HEK293T (cell line): ENCODE data around the gene ADH7.
A peak's percentile ranks its signal among the peaks of the same experiment; 100 is the strongest.

Experiments
- CTCF ChIA-PET: fragments of 350-600 bp; formaldehyde crosslinking; extraction: SDS; loops from one replicate; lab custom pipeline; 2021; ENCODE audit warnings: antibody characterized with exemption, inconsistent platforms; lab: Yijun Ruan, JAX
- POLR2A ChIA-PET: fragments of 350-600 bp; formaldehyde crosslinking; extraction: SDS; loops from one replicate; lab custom pipeline; 2020; ENCODE audit warnings: antibody characterized with exemption, inconsistent platforms; lab: Yijun Ruan, JAX
- DNase-seq: peaks from one replicate; pipeline ENCODE4 v3.0.0; 2012; ENCODE audit warnings: mixed read lengths; ENCODE audit errors: extremely low spot score
- ARNT ChIP-seq: fragments of 450-650 bp; IDR thresholded peaks from 2 replicates; pipeline ENCODE4 v1.6.1; 2017; ENCODE audit warnings: mild to moderate bottlenecking
- BHLHE40 ChIP-seq: fragments of 450-650 bp; IDR thresholded peaks from 2 replicates; pipeline ENCODE4 v1.6.1; 2016; ENCODE audit warnings: mild to moderate bottlenecking, moderate library complexity, borderline replicate concordance
- CTBP1 ChIP-seq: fragments of 450-650 bp; IDR thresholded peaks from 2 replicates; pipeline ENCODE4 v1.6.1; 2016; ENCODE audit warnings: borderline replicate concordance
- ELF4 ChIP-seq: fragments of 450-650 bp; IDR thresholded peaks from 2 replicates; pipeline ENCODE4 v1.6.1; 2017; ENCODE audit warnings: antibody characterized with exemption
- FOXA1 ChIP-seq: fragments of 450-650 bp; IDR thresholded peaks from 2 replicates; pipeline ENCODE4 v1.6.1; 2016; ENCODE audit warnings: mild to moderate bottlenecking
- FOXK2 ChIP-seq: fragments of 450-650 bp; IDR thresholded peaks from 2 replicates; pipeline ENCODE4 v1.6.1; 2016; ENCODE audit warnings: mild to moderate bottlenecking
- FOXM1 ChIP-seq: fragments of 450-650 bp; IDR thresholded peaks from 2 replicates; pipeline ENCODE4 v1.6.1; 2017; ENCODE audit warnings: mild to moderate bottlenecking, borderline replicate concordance
- HDGF ChIP-seq: fragments of 450-650 bp; IDR thresholded peaks from 2 replicates; pipeline ENCODE4 v1.6.1; 2017; ENCODE audit warnings: antibody characterized with exemption, borderline replicate concordance
- L3MBTL2 ChIP-seq: fragments of 450-650 bp; conservative IDR thresholded peaks from 2 replicates; pipeline ENCODE4 v1.6.1; 2016; ENCODE audit warnings: mild to moderate bottlenecking
- LEF1 ChIP-seq: fragments of 450-650 bp; IDR thresholded peaks from 2 replicates; pipeline ENCODE4 v1.6.1; 2017; ENCODE audit warnings: mild to moderate bottlenecking, borderline replicate concordance
- NFRKB ChIP-seq: fragments of 450-650 bp; IDR thresholded peaks from 2 replicates; pipeline ENCODE4 v1.6.1; 2016; ENCODE audit warnings: mild to moderate bottlenecking, moderate library complexity
- SP1 ChIP-seq: fragments of 450-650 bp; IDR thresholded peaks from 2 replicates; pipeline ENCODE4 v1.6.1; 2017
- SUZ12 ChIP-seq: fragments of 450-650 bp; IDR thresholded peaks from 2 replicates; pipeline ENCODE4 v1.6.1; 2016; ENCODE audit warnings: mild to moderate bottlenecking
- TARDBP ChIP-seq: fragments of 450-650 bp; IDR thresholded peaks from 2 replicates; pipeline ENCODE4 v1.6.1; 2016
- ZNF384 ChIP-seq: fragments of 450-650 bp; IDR thresholded peaks from 2 replicates; pipeline ENCODE4 v1.6.1; 2016
- TF ChIP-seq, protein P1 (sequence below): fragments of 450-650 bp; IDR thresholded peaks from 2 replicates; pipeline ENCODE4 v1.6.1; 2016

The ADH7 gene

DNA sequence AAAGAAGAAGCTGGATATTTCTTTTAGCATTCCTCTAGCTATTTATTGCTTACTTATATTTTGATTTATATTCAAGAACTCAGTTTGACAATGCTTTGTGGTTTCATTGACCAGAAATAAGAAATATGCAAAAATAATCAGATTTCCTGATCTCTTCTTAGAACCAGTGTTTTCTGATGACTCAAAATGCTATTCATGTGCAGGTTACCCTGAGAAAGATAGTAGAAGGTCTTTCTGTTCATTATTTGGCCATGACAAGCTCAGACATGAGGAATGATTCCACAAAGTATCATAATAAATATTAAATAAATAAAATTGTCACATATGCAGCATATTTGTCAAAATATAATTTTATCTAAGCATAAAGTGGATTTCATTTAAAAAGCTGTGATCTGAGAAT lies 24.1 kb downstream of the ADH7 start:
- TF ChIP-seq NFRKB (no peak), L3MBTL2 (no peak), FOXA1 (no peak), HDGF (no peak), SP1 (no peak), ZNF384 (no peak), FOXK2 (no peak), BHLHE40 (no peak)
- TF ChIP-seq, protein P1, sequence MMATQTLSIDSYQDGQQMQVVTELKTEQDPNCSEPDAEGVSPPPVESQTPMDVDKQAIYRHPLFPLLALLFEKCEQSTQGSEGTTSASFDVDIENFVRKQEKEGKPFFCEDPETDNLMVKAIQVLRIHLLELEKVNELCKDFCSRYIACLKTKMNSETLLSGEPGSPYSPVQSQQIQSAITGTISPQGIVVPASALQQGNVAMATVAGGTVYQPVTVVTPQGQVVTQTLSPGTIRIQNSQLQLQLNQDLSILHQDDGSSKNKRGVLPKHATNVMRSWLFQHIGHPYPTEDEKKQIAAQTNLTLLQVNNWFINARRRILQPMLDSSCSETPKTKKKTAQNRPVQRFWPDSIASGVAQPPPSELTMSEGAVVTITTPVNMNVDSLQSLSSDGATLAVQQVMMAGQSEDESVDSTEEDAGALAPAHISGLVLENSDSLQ: no peak
- POLR2A ChIA-PET: no interaction called here
- CTCF ChIA-PET: interaction anchor here (0.8 kb wide), 1 partner anchor 1119 kb away, joined by 3 read pairs; no protein-coding TSS in a partner anchor
- no peak for DNase-seq

DNA sequence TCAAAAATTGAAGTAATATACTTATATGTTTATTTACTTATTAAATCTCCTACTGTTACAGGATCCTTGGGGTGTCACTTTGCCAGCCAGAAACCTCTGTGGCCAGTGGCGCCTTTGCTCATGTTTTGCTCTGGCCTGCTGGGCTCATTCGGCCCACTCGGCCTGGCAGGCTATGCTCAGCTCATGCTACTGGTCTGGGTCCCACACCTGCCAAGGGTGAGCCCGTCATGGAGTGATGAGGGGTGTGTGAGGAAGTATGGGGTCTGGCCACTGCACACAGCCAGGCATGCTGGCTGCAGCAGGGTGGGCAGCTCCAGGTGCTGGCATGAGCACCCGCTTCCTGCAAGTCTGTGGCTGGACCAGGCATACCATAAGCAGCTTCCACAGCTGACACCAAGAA lies 25.1 kb downstream of the ADH7 start:
- CTCF ChIA-PET: interaction anchor here (0.7 to 0.8 kb wide), 2 partner anchors 682 to 1118 kb away, joined by 3 read pairs; no protein-coding TSS in a partner anchor
- POLR2A ChIA-PET: no interaction called here
- TF ChIP-seq BHLHE40 (no peak), FOXA1 (no peak), ELF4 (no peak), FOXM1 (no peak), TARDBP (no peak), L3MBTL2 (no peak), CTBP1 (no peak), FOXK2 (no peak), LEF1 (no peak), HDGF (no peak), ZNF384 (no peak), SP1 (no peak), NFRKB (no peak), SUZ12 (no peak), ARNT (no peak)
- TF ChIP-seq, protein P1: no peak
- DNase-seq: no peak

DNA sequence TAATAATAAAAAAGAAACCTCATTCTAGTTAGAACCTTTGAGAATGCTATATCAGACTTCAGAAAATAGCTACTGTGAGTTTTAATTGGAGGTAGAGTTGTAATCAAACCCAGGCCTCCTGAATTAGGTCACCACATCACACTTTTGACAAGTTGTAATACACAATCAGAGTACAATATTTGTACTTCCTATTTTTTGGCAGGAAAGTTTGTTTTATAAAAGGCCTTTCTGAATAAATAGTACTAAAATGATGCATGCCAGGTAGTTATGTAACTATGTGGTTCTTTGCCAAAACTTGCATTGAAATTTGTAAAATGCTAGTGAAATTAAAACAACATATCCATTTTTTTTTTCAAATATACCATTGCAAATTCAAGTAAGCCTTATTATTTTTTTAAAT lies 26.8 kb downstream of the ADH7 start:
- DNase-seq: no peak
- ChIA-PET POLR2A (no interaction called here), CTCF (no interaction called here)
- TF ChIP-seq NFRKB: no peak
- TF ChIP-seq BHLHE40: no peak
- no peak for TF ChIP-seq L3MBTL2
- TF ChIP-seq FOXA1: no peak
- TF ChIP-seq HDGF: no peak
- no peak for TF ChIP-seq TARDBP
- TF ChIP-seq, protein P1: no peak
- TF ChIP-seq ELF4: no peak
- no peak for TF ChIP-seq ZNF384
- no peak for TF ChIP-seq CTBP1
- no peak for TF ChIP-seq ARNT

DNA sequence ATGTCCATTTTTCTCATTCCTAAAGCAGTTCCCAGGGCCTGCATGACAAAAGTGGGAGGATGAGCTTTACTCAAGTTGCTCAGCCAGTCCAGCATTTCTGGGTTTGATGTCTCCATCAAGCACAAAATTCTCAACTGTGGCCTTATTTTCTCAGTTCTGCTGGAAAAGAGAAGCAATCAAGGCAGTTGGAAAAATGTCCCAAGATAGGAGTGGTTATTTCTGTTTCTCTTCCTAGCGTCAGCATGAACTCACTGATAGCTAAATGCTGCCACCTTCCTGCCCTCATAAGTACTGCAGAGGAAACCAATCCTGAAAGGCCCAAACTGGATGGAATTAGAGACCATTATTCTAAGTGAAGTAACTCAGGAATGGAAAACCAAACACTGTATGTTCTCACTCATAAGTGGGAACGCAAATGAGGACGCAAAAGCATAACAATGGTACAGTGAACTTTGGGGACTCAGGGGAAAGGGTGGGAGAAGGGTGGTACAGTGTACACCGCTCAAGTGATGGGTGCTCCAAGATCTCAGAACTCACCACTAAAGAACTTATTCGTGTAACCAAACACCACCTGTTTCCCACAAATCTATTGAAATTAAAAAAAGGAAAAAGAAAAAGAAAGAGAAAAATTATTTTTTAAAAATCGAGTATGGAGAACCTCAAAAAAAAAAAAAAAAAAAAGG lies 29.6 kb downstream of the ADH7 start:
- peak; percentile 61 for DNase-seq
- POLR2A ChIA-PET: no interaction called here
- TF ChIP-seq FOXA1 (no peak), ELF4 (no peak), SUZ12 (no peak)
- CTCF ChIA-PET: interaction anchor here (0.7 to 0.8 kb wide), 2 partner anchors 44 to 56 kb away, joined by 3 to 4 read pairs; no protein-coding TSS in a partner anchor

DNA sequence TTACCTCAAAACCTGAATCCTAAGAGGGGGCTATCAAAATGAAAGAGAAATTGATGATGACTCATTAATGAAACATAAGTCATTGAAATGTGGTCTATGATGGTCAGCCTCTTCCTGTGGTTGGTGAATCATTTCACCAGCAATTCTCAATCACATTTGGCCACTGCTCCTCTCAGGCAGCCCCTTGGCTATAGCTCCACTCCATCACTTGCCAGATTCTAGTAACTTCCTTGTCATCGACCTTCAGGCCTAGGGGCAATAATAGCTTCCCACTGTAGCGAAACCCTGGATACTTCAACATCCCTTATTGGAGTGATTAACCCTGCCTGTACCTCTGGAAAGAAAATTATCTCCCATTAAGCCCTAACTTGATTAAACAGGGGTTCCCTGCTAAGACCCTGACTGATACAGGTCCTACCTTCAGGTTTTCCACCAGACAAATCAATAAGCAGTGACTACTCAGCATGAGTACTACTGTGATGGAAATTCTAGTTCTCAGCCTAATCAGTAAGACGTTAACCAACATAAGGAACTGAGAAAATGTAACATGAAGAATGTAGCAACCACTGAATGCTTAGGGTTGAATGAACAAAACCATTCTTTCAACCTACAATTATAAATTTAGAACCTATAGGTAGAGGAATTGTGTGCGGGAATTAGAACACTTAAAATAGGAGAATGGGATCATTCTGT lies 30.4 kb downstream of the ADH7 start:
- ChIA-PET POLR2A (no interaction called here), CTCF (no interaction called here)
- no peak for TF ChIP-seq ELF4
- no peak for TF ChIP-seq ARNT
- TF ChIP-seq ZNF384: no peak
- TF ChIP-seq CTBP1: no peak
- TF ChIP-seq SUZ12: no peak
- no peak for TF ChIP-seq HDGF
- TF ChIP-seq L3MBTL2: no peak
- no peak for TF ChIP-seq BHLHE40
- TF ChIP-seq LEF1: no peak
- TF ChIP-seq TARDBP: no peak
- TF ChIP-seq, protein P1: no peak
- TF ChIP-seq FOXA1: no peak
- no peak for TF ChIP-seq FOXM1
- TF ChIP-seq FOXK2: no peak
- TF ChIP-seq SP1: no peak
- DNase-seq: no peak
